Activated CD8-positive, alpha-beta T cell treated with anti-CD3 and anti-CD28 coated beads for 36 hours (primary cell): ENCODE results near the gene DNHD1. TPM values are rescaled to one million over a fixed set of nuclear protein-coding genes. Genes with fewer than 3 reads are reported as not detected.
A peak's percentile ranks its signal among the peaks of the same experiment; 100 is the strongest.

Experiments
- ATAC-seq: fragments of 200-7000 bp; cut with Tn5 transposase; one replicate; pipeline ENCODE4 v1.10.0; 2021; ENCODE audit warnings: mild to moderate bottlenecking, moderate library complexity
- CTCF ChIA-PET: fragments of 350-600 bp; sonication (Branson Sonifier 250); formaldehyde crosslinking; loops from one replicate; lab custom pipeline; 2021; ENCODE audit warnings: antibody characterized with exemption; lab: Charles Lee
- POLR2A ChIA-PET: fragments of 350-600 bp; sonication (Branson Sonifier 250); formaldehyde crosslinking; loops from one replicate; lab custom pipeline; 2021; ENCODE audit warnings: antibody characterized with exemption; lab: Charles Lee
- DNase-seq: peaks from one replicate; pipeline ENCODE4 v3.0.0-alpha.2; 2020
- H3K27ac Mint-ChIP-seq: one replicate; pipeline ENCODE4 v1.8.0; 2021; ENCODE audit warnings: mild to moderate bottlenecking, mixed read lengths
- H3K27me3 Mint-ChIP-seq: one replicate; pipeline ENCODE4 v1.8.0; 2021; ENCODE audit warnings: mixed read lengths
- H3K36me3 Mint-ChIP-seq: one replicate; pipeline ENCODE4 v1.8.0; 2021; ENCODE audit warnings: low read depth, mixed read lengths
- H3K4me1 Mint-ChIP-seq: one replicate; pipeline ENCODE4 v1.8.0; 2021; ENCODE audit warnings: low read depth, mixed read lengths
- H3K4me3 Mint-ChIP-seq: one replicate; pipeline ENCODE4 v1.8.0; 2021; ENCODE audit warnings: mild to moderate bottlenecking, moderate library complexity, mixed read lengths
- H3K9me3 Mint-ChIP-seq: one replicate; pipeline ENCODE4 v1.8.0; 2021; ENCODE audit warnings: mixed read lengths
- intact Hi-C: fragments of 100-400 bp; cut with micrococcal nuclease; formaldehyde crosslinking; loops from one replicate; pipeline ENCODE4 v1.10.0; 2022
- total RNA-seq, 2 experiments: library from RNA; stranded (reverse); gene quantifications; one replicate each; pipeline ENCODE4 v1.2.3, GENCODE V29; 2021
- TF ChIP-seq, protein P1 (sequence below): fragments of 200-600 bp; IDR thresholded peaks from one replicate; pipeline ENCODE4 v1.8.0; 2022; ENCODE audit warnings: antibody characterized with exemption, mild to moderate bottlenecking

Gene DNHD1
- total RNA-seq, 2 experiments from 2014 or later, result 27.5 to 28.2 TPM

DNA sequence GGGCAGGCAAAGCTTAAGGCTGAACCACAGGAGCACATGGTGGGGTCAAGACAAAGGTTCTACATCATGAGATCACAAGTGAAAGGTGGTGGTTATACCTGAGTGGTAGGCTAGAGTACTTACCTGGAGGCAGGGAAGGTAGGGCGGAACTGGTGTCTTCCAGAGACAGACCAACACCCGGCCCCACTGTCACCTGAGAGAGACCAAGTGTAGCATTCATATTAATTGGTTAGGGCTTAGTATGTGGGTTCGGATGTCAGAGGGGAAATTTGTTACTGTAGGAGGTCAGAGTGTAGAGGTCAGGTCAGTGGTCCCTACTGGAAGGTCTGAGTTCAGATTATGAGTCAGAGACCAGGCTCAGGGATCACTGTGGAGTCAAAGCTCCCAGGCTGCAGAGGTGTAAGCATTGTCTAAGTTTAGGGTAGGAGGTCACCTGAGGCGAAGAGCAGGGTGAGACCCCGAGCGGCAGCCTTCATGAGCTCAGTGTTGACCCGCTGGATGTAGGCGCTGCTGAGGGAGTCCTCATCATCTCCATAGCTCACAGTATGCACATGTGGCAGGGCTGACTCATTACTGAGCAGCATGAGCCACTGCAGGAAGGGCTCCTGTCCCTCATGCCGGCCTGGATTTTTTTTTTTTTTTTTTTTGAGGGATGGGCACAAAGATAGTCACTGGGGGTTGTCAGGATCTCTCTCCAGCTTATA is 119.0 kb downstream of the DNHD1 start:
- no peak for DNase-seq
- H3K4me3 Mint-ChIP-seq, result no peak overlapping the region

DNA sequence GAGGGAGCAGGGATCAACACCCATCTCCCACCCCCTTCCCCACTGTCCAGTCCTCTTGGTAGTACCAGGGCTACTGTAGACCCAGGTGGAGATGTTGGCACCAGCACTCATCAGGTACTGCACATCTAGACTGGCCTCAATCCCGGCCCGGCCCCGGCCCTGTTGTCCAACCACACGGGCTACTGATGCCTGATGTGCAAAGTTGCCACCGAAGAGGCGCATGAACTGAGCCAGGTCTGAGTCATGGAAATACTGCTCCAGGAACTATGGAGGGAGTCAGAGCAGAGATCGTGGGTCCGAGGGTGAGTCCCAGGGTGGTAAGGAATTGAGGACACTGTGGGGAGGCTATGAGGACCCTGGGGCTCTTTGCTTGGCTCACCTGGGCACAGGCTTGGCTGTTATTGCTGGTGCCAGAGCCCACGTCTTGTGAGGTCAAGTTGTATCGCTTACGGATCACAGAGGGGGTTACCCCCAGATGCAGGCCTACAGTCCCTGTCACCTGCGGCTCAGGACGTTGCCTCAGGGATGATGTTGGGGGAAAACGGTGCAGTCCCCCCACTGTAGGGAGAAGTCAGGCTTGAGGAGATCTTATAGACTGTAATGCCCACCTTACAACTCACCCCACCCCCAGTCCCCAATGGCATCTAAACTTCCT is 119.6 kb downstream of the DNHD1 start:
- H3K27me3 Mint-ChIP-seq, result no peaks in the 10 kb centered on the region
- no peak overlapping the region for H3K4me3 Mint-ChIP-seq
- intact Hi-C loops, result loop anchor here (10.0 kb wide), 1 partner anchor 128 kb away; no protein-coding TSS in a partner anchor
- H3K4me1 Mint-ChIP-seq, result peaks cover 3% of the 10 kb centered on the region
- no peak overlapping the region for H3K27ac Mint-ChIP-seq
- H3K9me3 Mint-ChIP-seq, result no peaks in the 10 kb centered on the region
- POLR2A ChIA-PET, result interaction anchor here (3.3 kb wide), 2 partner anchors 9 to 32 kb away, joined by 18 to 20 read pairs; no protein-coding TSS in a partner anchor
- H3K36me3 Mint-ChIP-seq, result peaks cover 6% of the 10 kb centered on the region
- no peak for DNase-seq
- CTCF ChIA-PET, result no interaction called here
- ATAC-seq, result no peak
- TF ChIP-seq, protein P1, sequence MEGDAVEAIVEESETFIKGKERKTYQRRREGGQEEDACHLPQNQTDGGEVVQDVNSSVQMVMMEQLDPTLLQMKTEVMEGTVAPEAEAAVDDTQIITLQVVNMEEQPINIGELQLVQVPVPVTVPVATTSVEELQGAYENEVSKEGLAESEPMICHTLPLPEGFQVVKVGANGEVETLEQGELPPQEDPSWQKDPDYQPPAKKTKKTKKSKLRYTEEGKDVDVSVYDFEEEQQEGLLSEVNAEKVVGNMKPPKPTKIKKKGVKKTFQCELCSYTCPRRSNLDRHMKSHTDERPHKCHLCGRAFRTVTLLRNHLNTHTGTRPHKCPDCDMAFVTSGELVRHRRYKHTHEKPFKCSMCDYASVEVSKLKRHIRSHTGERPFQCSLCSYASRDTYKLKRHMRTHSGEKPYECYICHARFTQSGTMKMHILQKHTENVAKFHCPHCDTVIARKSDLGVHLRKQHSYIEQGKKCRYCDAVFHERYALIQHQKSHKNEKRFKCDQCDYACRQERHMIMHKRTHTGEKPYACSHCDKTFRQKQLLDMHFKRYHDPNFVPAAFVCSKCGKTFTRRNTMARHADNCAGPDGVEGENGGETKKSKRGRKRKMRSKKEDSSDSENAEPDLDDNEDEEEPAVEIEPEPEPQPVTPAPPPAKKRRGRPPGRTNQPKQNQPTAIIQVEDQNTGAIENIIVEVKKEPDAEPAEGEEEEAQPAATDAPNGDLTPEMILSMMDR, result no peak

More for the DNA sequence above, 119.0 kb downstream of the DNHD1 start:
- intact Hi-C loops, result loop anchor here (10.0 kb wide), 1 partner anchor 129 kb away; no protein-coding TSS in a partner anchor
- Mint-ChIP-seq H3K4me1 (peaks cover 7% of the 10 kb centered on the region), H3K9me3 (no peaks in the 10 kb centered on the region), H3K27ac (no peak overlapping the region), H3K27me3 (no peaks in the 10 kb centered on the region), H3K36me3 (peaks cover 10% of the 10 kb centered on the region)
- ChIA-PET CTCF (no interaction called here), POLR2A (no interaction called here)
- ATAC-seq, result no peak
- TF ChIP-seq, protein P1, result no peak

DNA sequence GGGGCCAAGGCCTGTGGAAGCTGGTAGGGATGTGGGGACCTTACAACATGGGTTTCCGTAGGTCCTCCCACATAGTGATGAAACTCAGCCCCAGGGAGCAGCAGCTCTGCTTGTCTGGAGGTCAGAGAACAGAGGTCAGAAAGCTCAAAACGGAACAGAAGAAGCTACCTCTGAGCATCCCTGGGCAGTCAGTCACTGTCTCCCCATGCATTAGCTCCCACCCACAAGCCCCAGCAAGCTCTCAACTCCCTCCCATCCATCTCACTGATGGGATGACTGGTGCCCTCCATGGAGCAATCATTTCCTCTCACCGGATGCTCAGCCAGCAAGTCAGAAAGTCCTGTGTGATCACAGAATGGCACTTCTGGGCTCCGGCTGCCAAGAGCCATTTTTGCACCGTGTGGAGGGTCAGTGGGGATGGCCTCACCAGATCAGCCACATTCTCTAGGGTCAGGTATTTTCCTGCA is 120.3 kb downstream of the DNHD1 start:
- Mint-ChIP-seq H3K9me3 (no peaks in the 10 kb centered on the region), H3K4me3 (no peak overlapping the region), H3K4me1 (peaks cover 3% of the 10 kb centered on the region), H3K27ac (no peak overlapping the region), H3K27me3 (no peaks in the 10 kb centered on the region), H3K36me3 (peaks cover 6% of the 10 kb centered on the region)
- ChIA-PET POLR2A (interaction anchor here (1.6 to 3.3 kb wide), 6 partner anchors 10 to 65 kb away, joined by 4 to 20 read pairs (median 16); partner anchors contain the start of genes ILK, MRPL17 and RRP8), CTCF (interaction anchor here (1.4 to 2.7 kb wide), 4 partner anchors 50 to 138 kb away, joined by 3 to 23 read pairs (median 16); partner anchors contain the start of gene MRPL17)
- intact Hi-C loops, result loop anchor here (10.0 kb wide), 1 partner anchor 127 kb away; no protein-coding TSS in a partner anchor
- TF ChIP-seq, protein P1, result no peak
- no peak for ATAC-seq
- DNase-seq, result no peak

DNA sequence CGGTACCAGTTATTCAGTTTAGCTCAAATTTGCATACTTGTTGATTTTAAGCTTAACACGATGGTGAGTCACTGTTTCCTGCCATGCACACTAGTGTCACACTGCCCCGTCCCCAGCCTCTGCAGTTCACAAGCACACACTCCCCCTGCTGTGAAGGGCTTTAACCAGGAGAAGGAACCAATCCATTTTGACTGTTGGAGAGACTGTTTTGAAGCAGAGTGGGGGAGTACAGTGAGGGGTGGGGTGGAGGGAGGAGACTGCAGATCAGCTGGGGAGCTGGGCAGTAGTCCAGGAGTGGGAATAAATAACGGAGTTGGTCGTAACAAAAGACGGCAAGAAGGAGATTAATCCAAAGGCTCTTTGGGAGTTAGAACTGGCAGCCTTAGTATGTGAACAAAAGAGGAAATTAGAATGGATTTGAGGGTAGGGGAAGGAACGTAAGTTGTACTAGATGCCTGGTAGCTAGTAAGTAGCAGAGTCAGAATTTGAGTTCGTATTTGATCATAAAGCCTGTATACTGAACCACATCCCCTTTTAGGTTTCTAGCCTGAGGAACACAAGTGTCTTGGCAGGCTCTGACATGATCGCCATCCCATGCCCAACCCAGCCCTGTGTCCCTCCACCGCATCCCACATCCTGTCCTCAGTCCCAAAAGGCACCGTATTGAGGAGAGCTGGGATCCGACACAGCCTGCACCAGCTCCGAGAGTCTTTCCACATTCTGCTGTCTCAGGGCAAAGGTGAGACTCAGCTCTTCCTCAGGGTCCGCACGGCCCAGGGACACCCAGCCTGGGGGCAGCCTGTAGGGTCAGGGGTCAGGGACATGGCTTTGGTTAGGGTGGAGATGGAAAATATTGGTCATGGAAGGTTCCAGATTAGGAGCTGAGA is 121.3 kb downstream of the DNHD1 start:
- H3K9me3 Mint-ChIP-seq, result no peaks in the 10 kb centered on the region
- peak; percentile 46 for ATAC-seq
- CTCF ChIA-PET, result interaction anchor here (0.6 to 2.7 kb wide), 15 partner anchors 11 to 239 kb away, joined by 3 to 23 read pairs (median 4); partner anchors contain the start of genes ILK, MRPL17 and RRP8

More for the DNA sequence above, 121.3 kb downstream of the DNHD1 start:
- intact Hi-C loops, result loop anchor here (10.0 kb wide), 1 partner anchor 126 kb away; no protein-coding TSS in a partner anchor
- Mint-ChIP-seq H3K36me3 (peaks cover 6% of the 10 kb centered on the region), H3K27me3 (no peaks in the 10 kb centered on the region), H3K27ac (no peak overlapping the region), H3K4me1 (peaks cover 3% of the 10 kb centered on the region), H3K4me3 (no peak overlapping the region)
- peak; percentile 80 for DNase-seq
- TF ChIP-seq, protein P1, result no peak
- POLR2A ChIA-PET, result interaction anchor here (0.7 to 3.3 kb wide), 15 partner anchors 9 to 308 kb away, joined by 3 to 20 read pairs (median 5); partner anchors contain the start of genes DCHS1, ILK, MRPL17 and RRP8
